ENCODE results near the gene LRRC61. TPM values are rescaled to one million over a fixed set of nuclear protein-coding genes. Genes with fewer than 3 reads are reported as not detected.

LRRC61 gene
- total RNA-seq, 2 experiments from 2014 or later, result 24.7 to 25.3 TPM

- no peak overlapping the region for H3K4me3 Mint-ChIP-seq
- CTCF ChIA-PET, result interaction anchor here (1.3 kb wide), 1 partner anchor 14 kb away, joined by 3 read pairs; no protein-coding TSS in a partner anchor
- no peak for DNase-seq
- H3K27ac Mint-ChIP-seq, result no peak overlapping the region
- no peaks in the 10 kb centered on the region for H3K27me3 Mint-ChIP-seq
- H3K4me1 Mint-ChIP-seq, result peaks cover 14% of the 10 kb centered on the region
- H3K9me3 Mint-ChIP-seq (ENCODE audit: low read depth), result no peaks in the 10 kb centered on the region
- peaks cover 24% of the 10 kb centered on the region for H3K36me3 Mint-ChIP-seq
- ATAC-seq, result no peak
Observed at GRCh38 chr7:150329331-150330120, 6.4 kb downstream of the LRRC61 start.

- no peak overlapping the region for H3K4me3 Mint-ChIP-seq
- H3K36me3 Mint-ChIP-seq, result peaks cover 19% of the 10 kb centered on the region
- ATAC-seq (no peak), DNase-seq (no peak)
- no peak overlapping the region for H3K27ac Mint-ChIP-seq
- H3K27me3 Mint-ChIP-seq, result no peaks in the 10 kb centered on the region
- no peaks in the 10 kb centered on the region for H3K9me3 Mint-ChIP-seq (ENCODE audit: low read depth)
- H3K4me1 Mint-ChIP-seq, result peaks cover 6% of the 10 kb centered on the region
- CTCF ChIA-PET, result interaction anchor here (1.3 kb wide), 1 partner anchor 15 kb away, joined by 3 read pairs; no protein-coding TSS in a partner anchor
Observed at GRCh38 chr7:150330211-150330885, 7.2 kb downstream of the LRRC61 start.

GRCh38 chr7:150332852-150333635 lies 9.9 kb downstream of the LRRC61 start:
- Mint-ChIP-seq H3K27ac (no peak overlapping the region), H3K9me3 (ENCODE audit: low read depth) (no peaks in the 10 kb centered on the region), H3K4me3 (no peak overlapping the region), H3K36me3 (peaks cover 6% of the 10 kb centered on the region), H3K27me3 (no peaks in the 10 kb centered on the region), H3K4me1 (no peaks in the 10 kb centered on the region)
- CTCF ChIA-PET, result no interaction called here
- no peak for ATAC-seq
- no peak for DNase-seq

- no peaks in the 10 kb centered on the region for H3K27me3 Mint-ChIP-seq
- H3K4me3 Mint-ChIP-seq, result no peak overlapping the region
- no peak overlapping the region for H3K27ac Mint-ChIP-seq
- ATAC-seq (no peak), DNase-seq (no peak)
- peaks cover 4% of the 10 kb centered on the region for H3K36me3 Mint-ChIP-seq
- H3K9me3 Mint-ChIP-seq (ENCODE audit: low read depth), result no peaks in the 10 kb centered on the region
- no peaks in the 10 kb centered on the region for H3K4me1 Mint-ChIP-seq
- CTCF ChIA-PET, result no interaction called here
Observed at GRCh38 chr7:150333659-150334058, 10.5 kb downstream of the LRRC61 start.

- DNase-seq, result no peak
- peaks cover 3% of the 10 kb centered on the region for H3K36me3 Mint-ChIP-seq
- no peak for ATAC-seq
- H3K4me3 Mint-ChIP-seq, result no peak overlapping the region
- H3K27me3 Mint-ChIP-seq, result no peaks in the 10 kb centered on the region
- CTCF ChIA-PET, result no interaction called here
- H3K9me3 Mint-ChIP-seq (ENCODE audit: low read depth), result no peaks in the 10 kb centered on the region
- H3K4me1 Mint-ChIP-seq, result no peaks in the 10 kb centered on the region
- H3K27ac Mint-ChIP-seq, result no peak overlapping the region
Observed at GRCh38 chr7:150334108-150334507, 11.0 kb downstream of the LRRC61 start.

- peak overlapping the region; percentile 45 for H3K27ac Mint-ChIP-seq
- H3K27me3 Mint-ChIP-seq, result peaks cover 8% of the 10 kb centered on the region
- H3K4me3 Mint-ChIP-seq, result no peak overlapping the region
- H3K9me3 Mint-ChIP-seq (ENCODE audit: low read depth), result no peaks in the 10 kb centered on the region
- no peak for DNase-seq
- peaks cover 2% of the 10 kb centered on the region for H3K36me3 Mint-ChIP-seq
- no peak for ATAC-seq
- CTCF ChIA-PET, result interaction anchor here (0.7 kb wide), 1 partner anchor 114 kb away, joined by 3 read pairs; no protein-coding TSS in a partner anchor
- H3K4me1 Mint-ChIP-seq, result peaks cover 5% of the 10 kb centered on the region
Observed at GRCh38 chr7:150335108-150335773, 12.1 kb downstream of the LRRC61 start.

- Mint-ChIP-seq H3K27me3 (peaks cover 11% of the 10 kb centered on the region), H3K4me3 (no peak overlapping the region), H3K27ac (no peak overlapping the region), H3K4me1 (peaks cover 7% of the 10 kb centered on the region), H3K9me3 (ENCODE audit: low read depth) (no peaks in the 10 kb centered on the region), H3K36me3 (peaks cover 2% of the 10 kb centered on the region)
- CTCF ChIA-PET, result interaction anchor here (0.7 kb wide), 1 partner anchor 113 kb away, joined by 3 read pairs; no protein-coding TSS in a partner anchor
- DNase-seq, result no peak
- no peak for ATAC-seq
Observed at GRCh38 chr7:150335774-150336112, 12.6 kb downstream of the LRRC61 start.

- no peak for ATAC-seq
- no peak for DNase-seq
- Mint-ChIP-seq H3K9me3 (ENCODE audit: low read depth) (no peaks in the 10 kb centered on the region), H3K36me3 (no peaks in the 10 kb centered on the region), H3K27ac (no peak overlapping the region), H3K27me3 (peaks cover 16% of the 10 kb centered on the region), H3K4me1 (peaks cover 8% of the 10 kb centered on the region), H3K4me3 (no peak overlapping the region)
- CTCF ChIA-PET, result no interaction called here
Observed at GRCh38 chr7:150336746-150337145, 13.6 kb downstream of the LRRC61 start.

- Mint-ChIP-seq H3K27me3 (peaks cover 20% of the 10 kb centered on the region), H3K36me3 (no peaks in the 10 kb centered on the region), H3K4me3 (no peak overlapping the region), H3K4me1 (peaks cover 8% of the 10 kb centered on the region), H3K27ac (no peak overlapping the region), H3K9me3 (ENCODE audit: low read depth) (no peaks in the 10 kb centered on the region)
- CTCF ChIA-PET, result no interaction called here
- ATAC-seq (no peak), DNase-seq (no peak)
Observed at GRCh38 chr7:150337179-150337578, 14.0 kb downstream of the LRRC61 start.

GRCh38 chr7:150337659-150338081 lies 14.5 kb downstream of the LRRC61 start:
- H3K27me3 Mint-ChIP-seq, result peaks cover 25% of the 10 kb centered on the region
- ATAC-seq (no peak), DNase-seq (no peak)
- no peaks in the 10 kb centered on the region for H3K36me3 Mint-ChIP-seq
- no peak overlapping the region for H3K4me3 Mint-ChIP-seq
- CTCF ChIA-PET, result no interaction called here
- H3K4me1 Mint-ChIP-seq, result peaks cover 8% of the 10 kb centered on the region
- H3K9me3 Mint-ChIP-seq (ENCODE audit: low read depth), result no peaks in the 10 kb centered on the region
- H3K27ac Mint-ChIP-seq, result no peak overlapping the region

- ATAC-seq, result no peak
- Mint-ChIP-seq H3K27ac (no peak overlapping the region), H3K9me3 (ENCODE audit: low read depth) (no peaks in the 10 kb centered on the region), H3K27me3 (peaks cover 31% of the 10 kb centered on the region), H3K4me3 (no peak overlapping the region), H3K36me3 (no peaks in the 10 kb centered on the region), H3K4me1 (peaks cover 8% of the 10 kb centered on the region)
- no peak for DNase-seq
- CTCF ChIA-PET, result no interaction called here
Observed at GRCh38 chr7:150338166-150338829, 15.1 kb downstream of the LRRC61 start.

GRCh38 chr7:150339409-150339809 lies 16.3 kb downstream of the LRRC61 start:
- no peaks in the 10 kb centered on the region for H3K36me3 Mint-ChIP-seq
- H3K27me3 Mint-ChIP-seq, result peaks cover 39% of the 10 kb centered on the region
- H3K9me3 Mint-ChIP-seq (ENCODE audit: low read depth), result no peaks in the 10 kb centered on the region
- ATAC-seq, result no peak
- H3K4me3 Mint-ChIP-seq, result no peak overlapping the region
- H3K4me1 Mint-ChIP-seq, result peaks cover 8% of the 10 kb centered on the region
- DNase-seq, result no peak
- no peak overlapping the region for H3K27ac Mint-ChIP-seq
- CTCF ChIA-PET, result no interaction called here
